ENCODE results near the gene CARM1. TPM values are rescaled to one million over a fixed set of nuclear protein-coding genes. Genes with fewer than 3 reads are reported as not detected.

CARM1 gene
- total RNA-seq, 1 experiment from 2014 or later = 51.7 TPM

GRCh38 chr19:10848230-10848856, 23.0 kb upstream of the CARM1 start, which contains the start of gene C19orf38:
C19orf38 (plus strand) TSS chr19:10848415; CDS start chr19:10848509, 94 bp downstream.
- Mint-ChIP-seq H3K9me3 (ENCODE audit: unreplicated experiment) (no peaks in the 10 kb centered on the region), H3K27ac (ENCODE audit: low read depth, unreplicated experiment) (no peak within 1 kb of the TSS), H3K4me1 (ENCODE audit: insufficient read depth, unreplicated experiment) (no peaks in the 10 kb centered on the region), H3K4me3 (ENCODE audit: unreplicated experiment) (no peak within 1 kb of the TSS), H3K36me3 (ENCODE audit: insufficient read depth, unreplicated experiment) (no peaks in the 10 kb centered on the region), H3K27me3 (ENCODE audit: insufficient read depth, unreplicated experiment) (no peaks in the 10 kb centered on the region)
- intact Hi-C loops (cut with micrococcal nuclease) = no loop called here
- TF ChIP-seq CTCF (IDR thresholded peaks at IDR 0.05; ENCODE audit: unreplicated experiment) = no peak
- no TSS peak for BruUV-seq (replicated peaks)
- ChIA-PET CTCF (interaction anchor here (0.7 kb wide), 1 partner anchor 372 kb away, joined by 3 read pairs; no protein-coding TSS in a partner anchor), POLR2A (no interaction called here)
- DNase-seq (ENCODE audit: unreplicated experiment) = no peak

DNA sequence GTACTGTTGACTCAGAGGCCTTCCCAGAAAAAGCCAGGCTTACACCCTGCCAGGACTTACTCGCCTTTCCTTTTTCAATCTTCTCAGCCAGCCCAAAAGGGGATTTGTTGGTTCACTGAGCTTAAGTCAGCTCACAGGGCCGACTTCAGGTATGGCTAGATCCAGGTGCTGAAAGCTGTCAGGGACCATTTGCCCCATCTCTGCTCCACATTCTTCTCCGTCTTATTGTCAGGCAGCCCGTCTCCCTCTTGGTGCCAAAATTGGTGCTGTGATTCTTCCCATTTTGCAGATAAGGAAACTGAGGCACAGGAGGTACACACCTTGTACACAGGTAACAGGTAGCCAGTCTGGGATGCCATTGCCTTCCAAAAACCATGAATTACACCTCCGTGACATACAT, 20.7 kb upstream of the CARM1 start:
- ChIA-PET CTCF (interaction anchor here (0.5 to 6.3 kb wide), 3 partner anchors 14 to 152 kb away, joined by 4 to 68 read pairs (median 6); partner anchors contain the start of gene TMED1), POLR2A (no interaction called here)
- BruUV-seq (replicated peaks) = no TSS peak

DNA sequence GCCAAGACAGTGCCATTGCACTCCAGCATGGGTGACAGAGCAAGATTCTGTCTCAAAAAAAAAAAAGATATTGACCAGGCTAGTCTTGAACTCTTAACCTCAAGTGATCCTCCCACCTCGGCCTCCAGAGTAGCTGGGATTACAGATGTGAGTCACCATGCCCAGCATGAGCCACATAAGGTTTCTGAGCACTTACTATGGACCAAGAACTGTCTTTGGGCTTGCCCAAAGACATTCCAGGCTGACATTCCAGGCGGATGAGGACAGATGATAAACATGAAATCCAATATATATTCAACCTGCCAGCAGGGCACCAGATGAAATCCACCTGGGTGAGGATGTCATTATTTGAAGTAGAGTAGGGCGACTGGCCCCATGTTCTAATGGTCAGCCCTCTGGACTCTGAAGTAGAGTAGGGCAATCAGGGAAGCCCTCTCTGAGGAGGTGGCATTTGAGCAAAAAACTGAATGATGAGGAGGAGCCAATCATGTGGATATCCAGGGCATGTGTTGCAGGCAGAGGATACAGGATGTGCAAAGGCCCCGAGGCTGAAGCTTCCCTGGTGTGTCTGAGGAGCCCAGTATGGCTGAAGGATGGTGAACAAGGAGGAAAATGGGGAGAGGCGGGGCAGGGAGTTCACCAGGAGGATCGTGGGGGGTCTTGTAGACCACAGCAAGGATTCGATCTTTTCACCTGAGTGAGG, 19.1 kb upstream of the CARM1 start:
- Mint-ChIP-seq H3K27me3 (ENCODE audit: insufficient read depth, unreplicated experiment) (no peaks in the 10 kb centered on the region), H3K27ac (ENCODE audit: low read depth, unreplicated experiment) (no peak overlapping the region), H3K4me1 (ENCODE audit: insufficient read depth, unreplicated experiment) (no peaks in the 10 kb centered on the region), H3K36me3 (ENCODE audit: insufficient read depth, unreplicated experiment) (no peaks in the 10 kb centered on the region), H3K4me3 (ENCODE audit: unreplicated experiment) (no peak overlapping the region), H3K9me3 (ENCODE audit: unreplicated experiment) (no peaks in the 10 kb centered on the region)
- peak; percentile 27 for DNase-seq (ENCODE audit: unreplicated experiment)
- POLR2A ChIA-PET = no interaction called here
- CTCF ChIA-PET = interaction anchor here (0.6 to 6.3 kb wide), 3 partner anchors 9 to 903 kb away, joined by 4 to 68 read pairs (median 4); no protein-coding TSS in a partner anchor
- no TSS peak for BruUV-seq (replicated peaks)
- intact Hi-C loops (cut with micrococcal nuclease) = no loop called here
- TF ChIP-seq CTCF (IDR thresholded peaks at IDR 0.05; ENCODE audit: unreplicated experiment) = no peak

More for the DNA sequence above, 20.7 kb upstream of the CARM1 start:
- intact Hi-C loops (cut with micrococcal nuclease) = no loop called here
- H3K4me3 Mint-ChIP-seq (ENCODE audit: unreplicated experiment) = no peak overlapping the region
- H3K9me3 Mint-ChIP-seq (ENCODE audit: unreplicated experiment) = no peaks in the 10 kb centered on the region
- no peak for DNase-seq (ENCODE audit: unreplicated experiment)
- H3K27me3 Mint-ChIP-seq (ENCODE audit: insufficient read depth, unreplicated experiment) = no peaks in the 10 kb centered on the region
- no peaks in the 10 kb centered on the region for H3K4me1 Mint-ChIP-seq (ENCODE audit: insufficient read depth, unreplicated experiment)
- no peak overlapping the region for H3K27ac Mint-ChIP-seq (ENCODE audit: low read depth, unreplicated experiment)
- H3K36me3 Mint-ChIP-seq (ENCODE audit: insufficient read depth, unreplicated experiment) = no peaks in the 10 kb centered on the region
- TF ChIP-seq CTCF (IDR thresholded peaks at IDR 0.05; ENCODE audit: unreplicated experiment) = no peak

GRCh38 chr19:10852941-10853340, 18.4 kb upstream of the CARM1 start:
- ChIA-PET POLR2A (interaction anchor here (0.9 kb wide), 1 partner anchor 520 kb away, joined by 3 read pairs; the partner anchor contains the start of gene RAVER1), CTCF (interaction anchor here (0.6 to 6.3 kb wide), 5 partner anchors 12 to 904 kb away, joined by 3 to 68 read pairs (median 4); partner anchors contain the start of gene TMED1)
- no peak for DNase-seq (ENCODE audit: unreplicated experiment)
- Mint-ChIP-seq H3K27me3 (ENCODE audit: insufficient read depth, unreplicated experiment) (no peaks in the 10 kb centered on the region), H3K4me3 (ENCODE audit: unreplicated experiment) (no peak overlapping the region), H3K4me1 (ENCODE audit: insufficient read depth, unreplicated experiment) (no peaks in the 10 kb centered on the region), H3K27ac (ENCODE audit: low read depth, unreplicated experiment) (no peak overlapping the region), H3K36me3 (ENCODE audit: insufficient read depth, unreplicated experiment) (no peaks in the 10 kb centered on the region), H3K9me3 (ENCODE audit: unreplicated experiment) (no peaks in the 10 kb centered on the region)
- TF ChIP-seq CTCF (IDR thresholded peaks at IDR 0.05; ENCODE audit: unreplicated experiment) = no peak
- no TSS peak for BruUV-seq (replicated peaks)
- intact Hi-C loops (cut with micrococcal nuclease) = no loop called here
